ENCODE results near the gene PANX1. TPM values are rescaled to one million over a fixed set of nuclear protein-coding genes. Genes with fewer than 3 reads are reported as not detected.

Gene PANX1
- total and polyA plus RNA-seq, 2 donors (not counting 1 experiment from before 2014, with no cell fraction given): 4.2 to 10.3 TPM

GRCh38 chr11:94183251-94183885, 54.7 kb downstream of the PANX1 start:
- CTCF ChIA-PET: interaction anchor here (0.8 to 2.0 kb wide), 8 partner anchors 9 to 322 kb away, joined by 3 to 8 read pairs (median 4); no protein-coding TSS in a partner anchor
- H3K4me2 ChIP-seq (replicated peaks; ENCODE audit: low read depth, low read length, poor library complexity, severe bottlenecking): peak overlapping the region; percentile 14
- 91% methylated on average over 6 of the region's 8 CpGs for WGBS (ENCODE audit: insufficient coverage)
- H2AFZ ChIP-seq (ENCODE audit: insufficient read depth, low read depth, low read length, poor library complexity, severe bottlenecking): no peak overlapping the region
- no peaks in the 10 kb centered on the region for H3K79me2 ChIP-seq (ENCODE audit: control insufficient read depth, insufficient read depth, low read length)
- peaks cover 14 to 16% of the 10 kb centered on the region in 2 donors for H3K4me1 ChIP-seq (ENCODE audit: control insufficient read depth in 2 of 2, insufficient read depth in 2 of 2, low read length in 2 of 2)
- no peak overlapping the region for H3K27ac ChIP-seq (ENCODE audit: low read length in 2 of 2)
- no peak for TF ChIP-seq EZH2 (IDR thresholded peaks at IDR 0.05; ENCODE audit: borderline replicate concordance, insufficient read depth, low read depth, low read length, poor library complexity, severe bottlenecking)
- TF ChIP-seq CTCF (IDR thresholded peaks at IDR 0.05): no peak
- H3K27me3 Mint-ChIP-seq: no peaks in the 10 kb centered on the region
- peaks cover 21% of the 10 kb centered on the region for H3K4me1 Mint-ChIP-seq
- H3K4me3 ChIP-seq (ENCODE audit: control extremely low read depth in 1 of 5, extremely low read depth in 1 of 5, insufficient read depth in 1 of 5, low read depth in 2 of 5, low read length in 4 of 5): no peak overlapping the region
- H3K36me3 ChIP-seq (replicated peaks in 1 of 2; ENCODE audit: control extremely low read depth in 1 of 2, control insufficient read depth in 1 of 2, extremely low read depth in 1 of 2, insufficient read depth in 2 of 2, low read length in 1 of 2): peaks cover 0 to 35% of the 10 kb centered on the region in 2 experiments
- intact Hi-C loops (cut with micrococcal nuclease): no loop called here
- no peak overlapping the region for H3K9ac ChIP-seq (ENCODE audit: low read length)
- no peaks in the 10 kb centered on the region for H3K27me3 ChIP-seq (replicated peaks in 1 of 4; ENCODE audit: control extremely low read depth in 1 of 4, control insufficient read depth in 3 of 4, insufficient read depth in 4 of 4, low read length in 3 of 4)
- no peak overlapping the region for H3K4me3 Mint-ChIP-seq
- POLR2A ChIA-PET: no interaction called here
- ATAC-seq (ENCODE audit: low read depth) (no peak), DNase-seq (no peak)
- H3K27ac Mint-ChIP-seq: no peak overlapping the region
- H4K20me1 ChIP-seq (ENCODE audit: control insufficient read depth, insufficient read depth, low read length, poor library complexity, severe bottlenecking): no peaks in the 10 kb centered on the region
- H3K9me3 ChIP-seq (ENCODE audit: control extremely low read depth in 1 of 3, control insufficient read depth in 2 of 3, insufficient read depth in 1 of 3, low read length in 2 of 3): no peaks in the 10 kb centered on the region
- H3K9me3 Mint-ChIP-seq (ENCODE audit: insufficient read depth): no peaks in the 10 kb centered on the region

GRCh38 chr11:94183886-94184264, 55.2 kb downstream of the PANX1 start:
- no peak for ATAC-seq (ENCODE audit: low read depth)
- Histone ChIP-seq H3K27me3 (replicated peaks in 1 of 4; ENCODE audit: control extremely low read depth in 1 of 4, control insufficient read depth in 3 of 4, insufficient read depth in 4 of 4, low read length in 3 of 4) (no peaks in the 10 kb centered on the region), H3K27ac (ENCODE audit: low read length in 2 of 2) (no peak overlapping the region), H3K9me3 (ENCODE audit: control extremely low read depth in 1 of 3, control insufficient read depth in 2 of 3, insufficient read depth in 1 of 3, low read length in 2 of 3) (no peaks in the 10 kb centered on the region), H3K4me2 (replicated peaks; ENCODE audit: low read depth, low read length, poor library complexity, severe bottlenecking) (peak overlapping the region; percentile 14), H4K20me1 (ENCODE audit: control insufficient read depth, insufficient read depth, low read length, poor library complexity, severe bottlenecking) (no peaks in the 10 kb centered on the region), H3K4me3 (ENCODE audit: control extremely low read depth in 1 of 5, extremely low read depth in 1 of 5, insufficient read depth in 1 of 5, low read depth in 2 of 5, low read length in 4 of 5) (no peak overlapping the region), H3K4me1 (ENCODE audit: control insufficient read depth in 2 of 2, insufficient read depth in 2 of 2, low read length in 2 of 2) (peaks cover 14 to 16% of the 10 kb centered on the region in 2 donors), H3K36me3 (replicated peaks in 1 of 2; ENCODE audit: control extremely low read depth in 1 of 2, control insufficient read depth in 1 of 2, extremely low read depth in 1 of 2, insufficient read depth in 2 of 2, low read length in 1 of 2) (peaks cover 0 to 31% of the 10 kb centered on the region in 2 experiments), H3K79me2 (ENCODE audit: control insufficient read depth, insufficient read depth, low read length) (no peaks in the 10 kb centered on the region), H2AFZ (ENCODE audit: insufficient read depth, low read depth, low read length, poor library complexity, severe bottlenecking) (no peak overlapping the region), H3K9ac (ENCODE audit: low read length) (no peak overlapping the region)
- TF ChIP-seq EZH2 (IDR thresholded peaks at IDR 0.05; ENCODE audit: borderline replicate concordance, insufficient read depth, low read depth, low read length, poor library complexity, severe bottlenecking): no peak
- TF ChIP-seq CTCF (IDR thresholded peaks at IDR 0.05): peak; percentile 78
- peaks cover 21% of the 10 kb centered on the region for H3K4me1 Mint-ChIP-seq
- WGBS (ENCODE audit: insufficient coverage): 52% methylated on average over 7 of the region's 7 CpGs
- peak overlapping the region; percentile 18 for H3K4me3 Mint-ChIP-seq
- POLR2A ChIA-PET: no interaction called here
- no peak overlapping the region for H3K27ac Mint-ChIP-seq
- peak; percentile 45 for DNase-seq
- intact Hi-C loops (cut with micrococcal nuclease): loop anchor here (2.0 kb wide), 1 partner anchor 321 kb away; no protein-coding TSS in a partner anchor
- CTCF ChIA-PET: interaction anchor here (0.7 to 2.0 kb wide), 10 partner anchors 9 to 321 kb away, joined by 3 to 8 read pairs (median 4); no protein-coding TSS in a partner anchor
- H3K9me3 Mint-ChIP-seq (ENCODE audit: insufficient read depth): no peaks in the 10 kb centered on the region
- H3K27me3 Mint-ChIP-seq: no peaks in the 10 kb centered on the region

All from B cell (primary cell).